ENCODE measurements around the gene MEAF6. TPM values are rescaled to one million over a fixed set of nuclear protein-coding genes. Genes with fewer than 3 reads are reported as not detected.

MEAF6 gene
- polyA plus RNA-seq, 6 donors from 2014 or later, result 137 to 208 (median 175) TPM

DNA sequence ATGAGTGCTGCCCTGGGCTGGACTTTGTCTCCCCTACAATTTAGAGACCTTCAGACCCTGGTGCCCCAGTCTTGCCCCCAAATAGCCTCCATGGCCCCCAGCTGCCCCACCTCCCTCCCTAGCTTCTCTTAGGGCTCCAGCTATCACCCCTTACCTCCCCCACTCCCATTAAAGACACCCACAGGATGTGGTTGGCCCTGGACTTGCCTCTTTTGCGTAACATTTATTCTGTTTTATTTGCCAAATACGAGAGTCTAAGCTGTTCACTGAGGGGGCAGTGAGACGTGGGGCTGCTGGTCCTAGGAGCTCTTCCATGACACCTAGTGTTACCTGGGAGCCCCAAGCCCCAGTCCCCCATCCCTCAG is 35.7 kb downstream of the MEAF6 start:
- no peaks in the 10 kb centered on the region for H3K27me3 Mint-ChIP-seq
- peak overlapping the region; percentile 97 to 99 (median 99) for H3K27ac Mint-ChIP-seq
- peaks cover 0 to 19% of the 10 kb centered on the region in 2 donors for H3K36me3 Mint-ChIP-seq
- no peak for ATAC-seq (ENCODE audit: low read depth in 2 of 2)
- H3K4me3 Mint-ChIP-seq, result peak overlapping the region; percentile 87 to 97 (median 96)
- H3K9me3 Mint-ChIP-seq, result no peaks in the 10 kb centered on the region
- H3K4me1 Mint-ChIP-seq, result peaks cover 43 to 65% (median 55%) of the 10 kb centered on the region in 3 donors
- no peak for DNase-seq

GRCh38 chr1:37478451-37478881 is 36.1 kb downstream of the MEAF6 start:
- ATAC-seq (ENCODE audit: low read depth in 2 of 2) (no peak), DNase-seq (no peak)
- peaks cover 0 to 17% of the 10 kb centered on the region in 2 donors for H3K36me3 Mint-ChIP-seq
- peak overlapping the region; percentile 98 to 99 (median 99) for H3K27ac Mint-ChIP-seq
- peaks cover 46 to 66% (median 59%) of the 10 kb centered on the region in 3 donors for H3K4me1 Mint-ChIP-seq
- peak overlapping the region; percentile 87 to 97 (median 96) for H3K4me3 Mint-ChIP-seq
- H3K27me3 Mint-ChIP-seq, result no peaks in the 10 kb centered on the region
- H3K9me3 Mint-ChIP-seq, result no peaks in the 10 kb centered on the region

DNA sequence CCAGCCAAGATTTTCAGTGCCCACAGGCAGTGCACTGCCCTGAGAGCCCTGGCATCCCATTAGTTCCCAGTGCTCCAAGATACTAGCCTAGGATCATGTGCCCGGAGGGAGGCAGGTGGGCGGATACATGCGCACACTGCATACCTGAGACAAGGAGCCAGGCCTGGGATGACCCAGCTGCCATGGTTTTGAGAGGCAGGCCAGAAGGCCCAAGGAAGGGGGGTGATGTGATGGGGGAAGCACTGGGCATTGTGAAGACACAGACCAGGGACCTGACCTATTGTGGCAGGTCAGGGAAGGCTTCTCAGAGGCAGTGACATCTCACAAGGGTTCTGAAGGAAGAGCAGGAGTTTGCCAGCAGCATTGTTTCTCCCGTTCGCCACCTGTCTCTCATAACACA is 36.6 kb downstream of the MEAF6 start:
- H3K4me1 Mint-ChIP-seq, result peaks cover 51 to 72% (median 64%) of the 10 kb centered on the region in 3 donors
- H3K27me3 Mint-ChIP-seq, result no peaks in the 10 kb centered on the region
- DNase-seq, result no peak

DNA sequence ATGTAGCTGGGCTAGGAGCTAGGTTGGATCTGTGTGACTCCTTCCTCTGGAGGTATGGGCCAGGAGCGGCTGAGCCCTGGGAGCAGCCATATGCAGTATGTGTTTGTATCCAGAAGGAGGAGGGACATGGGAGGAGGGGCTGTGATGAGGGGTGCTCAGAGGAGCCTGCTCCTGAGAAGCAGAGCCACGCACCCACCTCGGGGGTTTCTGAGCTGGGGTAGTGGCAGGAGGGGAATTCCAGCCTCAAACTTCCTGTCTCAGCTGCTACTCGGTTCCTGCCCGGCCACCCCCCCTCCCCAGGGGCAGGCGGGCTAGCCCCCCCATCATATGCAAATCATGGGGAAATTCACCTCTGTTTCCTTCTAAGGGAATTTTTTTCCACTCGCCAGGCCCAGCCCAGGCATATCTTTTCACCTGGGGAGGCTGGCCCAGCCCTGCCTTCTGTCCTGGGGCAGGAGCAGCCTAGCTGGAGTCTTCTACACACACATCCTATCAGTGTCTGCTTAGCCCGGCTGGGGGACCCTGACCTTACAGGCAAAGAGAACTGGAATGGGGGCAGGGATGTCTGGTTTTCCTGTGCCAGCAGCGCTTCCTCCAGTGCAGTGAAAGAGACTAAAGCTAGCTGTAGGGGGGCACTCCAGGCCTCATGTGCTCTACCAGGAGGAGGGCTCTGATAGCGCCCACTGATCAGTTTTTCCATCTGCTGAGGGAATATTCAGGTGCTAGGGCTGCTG is 37.2 kb downstream of the MEAF6 start:
- Mint-ChIP-seq H3K36me3 (peaks cover 0 to 12% of the 10 kb centered on the region in 2 donors), H3K27ac (peak overlapping the region; percentile 98 to 99 (median 99)), H3K27me3 (peaks cover 0 to 2% (median 0%) of the 10 kb centered on the region in 3 donors), H3K9me3 (no peaks in the 10 kb centered on the region), H3K4me3 (peak overlapping the region; percentile 87 to 97 (median 96)), H3K4me1 (peaks cover 52 to 73% (median 66%) of the 10 kb centered on the region in 3 donors)
- DNase-seq (peak; percentile 94), ATAC-seq (ENCODE audit: low read depth in 2 of 2) (peak; percentile 76 to 78)

More for the DNA sequence above, 36.6 kb downstream of the MEAF6 start:
- Mint-ChIP-seq H3K36me3 (peaks cover 0 to 17% of the 10 kb centered on the region in 2 donors), H3K4me3 (peak overlapping the region; percentile 87 to 97 (median 96)), H3K27ac (peak overlapping the region; percentile 98 to 99 (median 99)), H3K9me3 (no peaks in the 10 kb centered on the region)
- no peak for ATAC-seq (ENCODE audit: low read depth in 2 of 2)

GRCh38 chr1:37476460-37477197 is 37.9 kb downstream of the MEAF6 start:
- Mint-ChIP-seq H3K4me1 (peaks cover 49 to 73% (median 72%) of the 10 kb centered on the region in 3 donors), H3K4me3 (peak overlapping the region; percentile 87 to 97 (median 96)), H3K27me3 (peaks cover 0 to 9% (median 6%) of the 10 kb centered on the region in 3 donors), H3K9me3 (no peaks in the 10 kb centered on the region), H3K27ac (peak overlapping the region; percentile 98 to 99 (median 99)), H3K36me3 (peaks cover 0 to 6% of the 10 kb centered on the region in 2 donors)
- DNase-seq, result no peak
- no peak for ATAC-seq (ENCODE audit: low read depth in 2 of 2)

- no peaks in the 10 kb centered on the region for H3K9me3 Mint-ChIP-seq
- H3K27ac Mint-ChIP-seq, result peak overlapping the region; percentile 98 to 99 (median 99)
- peaks cover 0 to 13% (median 9%) of the 10 kb centered on the region in 3 donors for H3K27me3 Mint-ChIP-seq
- H3K36me3 Mint-ChIP-seq, result peaks cover 0 to under 1% of the 10 kb centered on the region in 2 donors
- peaks cover 45 to 71% (median 69%) of the 10 kb centered on the region in 3 donors for H3K4me1 Mint-ChIP-seq
- ATAC-seq (ENCODE audit: low read depth in 2 of 2) (no peak), DNase-seq (no peak)
- peak overlapping the region; percentile 87 to 97 (median 96) for H3K4me3 Mint-ChIP-seq
Observed at GRCh38 chr1:37476087-37476452, 38.5 kb downstream of the MEAF6 start.

DNA sequence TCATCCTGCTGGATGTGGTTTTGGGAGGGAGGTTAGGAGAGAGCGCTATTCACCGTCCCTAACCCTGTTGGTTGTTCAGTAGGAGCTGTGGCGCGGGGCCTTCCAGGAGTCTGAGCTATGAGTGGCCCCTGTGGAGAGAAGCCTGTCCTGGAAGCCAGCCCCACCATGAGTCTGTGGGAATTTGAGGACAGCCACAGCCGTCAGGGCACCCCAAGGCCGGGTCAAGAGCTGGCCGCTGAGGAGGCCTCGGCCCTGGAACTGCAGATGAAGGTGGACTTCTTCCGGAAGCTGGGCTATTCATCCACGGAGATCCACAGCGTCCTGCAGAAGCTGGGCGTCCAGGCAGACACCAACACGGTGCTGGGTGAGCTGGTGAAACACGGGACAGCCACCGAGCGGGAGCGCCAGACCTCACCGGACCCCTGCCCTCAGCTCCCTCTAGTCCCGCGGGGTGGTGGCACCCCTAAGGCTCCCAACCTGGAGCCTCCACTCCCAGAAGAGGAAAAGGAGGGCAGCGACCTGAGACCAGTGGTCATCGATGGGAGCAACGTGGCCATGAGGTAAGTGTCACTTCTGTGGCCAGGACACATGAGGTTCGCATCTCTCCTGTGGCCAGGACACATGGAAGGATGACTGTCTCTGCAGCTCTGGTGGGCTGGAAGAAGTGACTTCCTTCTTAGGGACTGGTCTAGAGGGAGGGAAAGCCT is 39.0 kb downstream of the MEAF6 start:
- Mint-ChIP-seq H3K36me3 (no peaks in the 10 kb centered on the region), H3K9me3 (no peaks in the 10 kb centered on the region), H3K27me3 (peaks cover 0 to 13% (median 9%) of the 10 kb centered on the region in 3 donors), H3K27ac (peak overlapping the region; percentile 98 to 99 (median 99)), H3K4me3 (peak overlapping the region; percentile 87 to 97 (median 96)), H3K4me1 (peaks cover 45 to 67% (median 64%) of the 10 kb centered on the region in 3 donors)
- DNase-seq (no peak), ATAC-seq (ENCODE audit: low read depth in 2 of 2) (no peak)

- DNase-seq, result no peak
Observed at GRCh38 chr1:37474697-37475379, 39.7 kb downstream of the MEAF6 start.

DNA sequence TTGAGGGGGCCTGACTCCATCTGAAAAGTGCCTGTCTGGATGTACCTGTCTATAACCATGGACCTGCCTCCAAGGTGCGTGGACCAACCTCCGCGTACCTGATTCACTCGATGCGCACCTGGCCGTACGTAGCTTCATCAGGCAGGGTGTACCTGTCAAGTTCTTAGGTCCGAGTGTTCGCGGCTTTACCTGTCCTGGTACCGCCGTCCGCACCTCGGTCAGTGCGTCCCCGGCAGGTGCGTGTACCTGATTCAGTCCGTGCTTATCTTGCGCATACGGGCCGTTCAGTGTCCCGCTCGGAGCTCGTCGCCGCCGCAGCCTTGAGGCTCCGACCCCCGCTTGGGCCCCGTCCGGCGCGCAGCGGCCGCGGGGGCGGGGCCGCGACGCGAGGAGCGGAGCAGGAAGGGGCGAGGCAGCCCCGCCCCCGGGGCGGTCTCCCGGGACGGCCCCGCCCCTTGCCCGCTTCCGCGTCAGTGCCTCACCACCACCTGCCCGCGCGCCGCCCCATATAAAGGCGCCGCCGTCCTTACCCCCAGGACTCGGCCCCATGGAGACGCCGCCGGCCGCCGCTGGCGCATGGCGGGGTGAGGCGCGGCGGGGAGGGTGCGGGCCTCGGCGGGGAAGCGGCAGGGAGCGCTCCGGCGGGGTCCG is 40.4 kb downstream of the MEAF6 start, which contains the start of gene ZC3H12A:
TSS of gene ZC3H12A (plus strand) at position 535 of the 651 bp plus-strand sequence. CDS start 917 bp downstream, outside the sequence.
- DNase-seq, result peak; percentile 96
- peaks cover 39 to 57% (median 57%) of the 10 kb centered on the region in 3 donors for H3K4me1 Mint-ChIP-seq
- no peaks in the 10 kb centered on the region for H3K36me3 Mint-ChIP-seq
- peak within 1 kb of the TSS; percentile 95 to 99 (median 99) for H3K27ac Mint-ChIP-seq
- peak within 1 kb of the TSS; percentile 87 to 97 (median 96) for H3K4me3 Mint-ChIP-seq
- H3K9me3 Mint-ChIP-seq, result no peaks in the 10 kb centered on the region
- peaks cover 0 to 24% (median 9%) of the 10 kb centered on the region in 3 donors for H3K27me3 Mint-ChIP-seq
- ATAC-seq (ENCODE audit: low read depth in 2 of 2), result peak; percentile 61 to 67

More at GRCh38 chr1:37474697-37475379, 39.7 kb downstream of the MEAF6 start:
- no peaks in the 10 kb centered on the region for H3K9me3 Mint-ChIP-seq
- peak overlapping the region; percentile 86 to 99 (median 99) for H3K27ac Mint-ChIP-seq
- ATAC-seq (ENCODE audit: low read depth in 2 of 2), result no peak
- peaks cover 0 to 18% (median 9%) of the 10 kb centered on the region in 3 donors for H3K27me3 Mint-ChIP-seq
- H3K4me3 Mint-ChIP-seq, result peak overlapping the region; percentile 87 to 97 (median 96)
- H3K36me3 Mint-ChIP-seq, result no peaks in the 10 kb centered on the region
- H3K4me1 Mint-ChIP-seq, result peaks cover 45 to 64% (median 62%) of the 10 kb centered on the region in 3 donors

GRCh38 chr1:37473431-37474045 is 41.0 kb downstream of the MEAF6 start:
- peak overlapping the region; percentile 0 to 99 (median 92) for H3K27ac Mint-ChIP-seq
- peak overlapping the region; percentile 85 to 96 (median 92) for H3K4me3 Mint-ChIP-seq
- peaks cover 0 to 24% (median 9%) of the 10 kb centered on the region in 3 donors for H3K27me3 Mint-ChIP-seq
- no peaks in the 10 kb centered on the region for H3K9me3 Mint-ChIP-seq
- DNase-seq, result no peak
- ATAC-seq (ENCODE audit: low read depth in 2 of 2), result no peak
- no peaks in the 10 kb centered on the region for H3K36me3 Mint-ChIP-seq
- H3K4me1 Mint-ChIP-seq, result peaks cover 33 to 51% (median 51%) of the 10 kb centered on the region in 3 donors

DNA sequence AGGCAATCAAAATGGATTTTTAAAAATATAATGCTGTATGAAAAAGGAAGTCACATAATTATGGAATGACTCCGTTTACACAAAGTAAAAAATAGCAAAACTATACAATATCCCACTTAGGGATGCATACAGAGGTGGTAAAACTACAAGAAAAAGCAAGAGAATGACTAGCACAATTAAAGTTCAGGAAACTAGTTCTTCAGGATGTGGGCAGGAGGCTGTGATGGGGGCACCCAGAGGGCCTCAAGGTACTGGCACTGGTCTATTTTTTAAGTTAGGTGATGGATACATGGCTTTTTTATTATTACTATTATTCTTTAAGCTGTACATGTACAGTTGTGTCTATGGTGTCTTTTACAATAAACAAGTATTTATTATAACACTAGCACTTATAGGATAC is 41.6 kb downstream of the MEAF6 start:
- no peak for ATAC-seq (ENCODE audit: low read depth in 2 of 2)
- H3K27ac Mint-ChIP-seq, result peak overlapping the region in 4 of 6 donors; percentile 9 to 99 (median 72)
- H3K36me3 Mint-ChIP-seq, result no peaks in the 10 kb centered on the region
- H3K9me3 Mint-ChIP-seq, result no peaks in the 10 kb centered on the region
- peak overlapping the region in 6 of 8 donors; percentile 25 to 96 (median 92) for H3K4me3 Mint-ChIP-seq
- peaks cover 0 to 24% (median 9%) of the 10 kb centered on the region in 3 donors for H3K27me3 Mint-ChIP-seq
- H3K4me1 Mint-ChIP-seq, result peaks cover 30 to 45% (median 45%) of the 10 kb centered on the region in 3 donors
- no peak for DNase-seq

All from naive B cell (primary cell).